Activated CD4-positive, alpha-beta T cell treated with anti-CD3 and anti-CD28 coated beads, Interleukin-2, amount 10 ng/mL, durations not matched to agents 7 days and 5 days (primary cell): ENCODE measurements around the gene RNFT2. TPM values are rescaled to one million over a fixed set of nuclear protein-coding genes. Genes with fewer than 3 reads are reported as not detected.

Source experiments
- CTCF ChIA-PET: fragments of 350-600 bp; sonication (Branson Sonifier 250); formaldehyde crosslinking; loops from one replicate; lab custom pipeline; 2021; ENCODE audit warnings: antibody characterized with exemption; lab: Charles Lee
- POLR2A ChIA-PET: fragments of 350-600 bp; sonication (Branson Sonifier 250); formaldehyde crosslinking; loops from one replicate; lab custom pipeline; 2021; ENCODE audit warnings: antibody characterized with exemption; lab: Charles Lee
- DNase-seq: peaks from one replicate; pipeline ENCODE4 v3.0.0-alpha.2; 2020
- H3K27ac Mint-ChIP-seq: one replicate; pipeline ENCODE4 v1.8.0; 2021; ENCODE audit warnings: mild to moderate bottlenecking, moderate library complexity, mixed read lengths
- H3K27me3 Mint-ChIP-seq: one replicate; pipeline ENCODE4 v1.8.0; 2021; ENCODE audit warnings: mixed read lengths
- H3K36me3 Mint-ChIP-seq: one replicate; pipeline ENCODE4 v1.8.0; 2021; ENCODE audit warnings: low read depth, mixed read lengths
- H3K4me1 Mint-ChIP-seq: one replicate; pipeline ENCODE4 v1.8.0; 2021; ENCODE audit warnings: mixed read lengths
- H3K4me3 Mint-ChIP-seq: one replicate; pipeline ENCODE4 v1.8.0; 2021; ENCODE audit warnings: mild to moderate bottlenecking, moderate library complexity, mixed read lengths
- H3K9me3 Mint-ChIP-seq: one replicate; pipeline ENCODE4 v1.8.0; 2021; ENCODE audit warnings: mixed read lengths
- total RNA-seq, 2 experiments: library from RNA; stranded (reverse); gene quantifications; one replicate each; pipeline ENCODE4 v1.2.3, GENCODE V29; 2021

Gene RNFT2
- total RNA-seq, 2 experiments from 2014 or later: 11.7 to 15.1 TPM

DNA sequence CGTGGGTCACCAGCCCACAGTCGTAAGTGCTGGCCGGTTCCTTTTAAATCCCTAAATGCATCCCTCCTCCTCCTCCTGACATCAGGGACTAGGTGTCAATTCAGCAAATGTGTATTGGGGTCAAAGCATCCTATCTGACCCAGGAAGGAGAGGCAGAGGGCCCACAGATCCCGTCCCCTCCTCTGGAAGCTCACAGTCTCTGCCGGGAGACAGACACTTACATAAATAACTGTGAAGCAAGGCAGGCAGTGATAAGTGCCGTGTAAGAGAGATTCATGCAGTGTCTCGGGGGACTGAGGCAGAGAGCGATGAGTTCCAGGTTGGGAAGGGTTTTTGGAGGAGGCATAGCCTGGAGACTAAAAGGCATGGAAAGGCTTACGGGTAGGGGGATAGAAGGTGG lies 99.0 kb downstream of the RNFT2 start:
- DNase-seq: no peak
- Mint-ChIP-seq H3K4me3 (no peak overlapping the region), H3K4me1 (no peaks in the 10 kb centered on the region), H3K9me3 (no peaks in the 10 kb centered on the region), H3K36me3 (no peaks in the 10 kb centered on the region), H3K27ac (no peak overlapping the region), H3K27me3 (no peaks in the 10 kb centered on the region)
- POLR2A ChIA-PET: no interaction called here
- CTCF ChIA-PET: interaction anchor here (1.1 kb wide), 1 partner anchor 58 kb away, joined by 3 read pairs; no protein-coding TSS in a partner anchor

DNA sequence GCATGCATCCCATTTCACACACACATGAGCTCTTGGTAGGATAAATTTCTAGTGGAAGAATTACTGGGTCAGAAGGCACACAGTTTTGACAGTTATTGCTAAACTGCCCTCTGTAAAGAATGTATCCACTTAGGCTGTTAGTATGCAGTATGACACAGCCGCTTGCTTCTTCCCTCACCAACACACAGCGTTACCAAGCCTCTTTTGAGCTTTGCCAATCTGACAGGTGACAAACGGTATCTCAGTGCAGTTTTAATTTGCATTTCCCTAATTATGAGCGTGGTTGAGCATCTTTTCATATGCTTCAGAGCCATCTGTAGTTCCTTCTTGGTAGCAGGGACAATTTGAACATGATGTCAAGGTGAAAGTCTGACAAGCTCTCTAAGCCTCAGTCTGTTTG lies 100.2 kb downstream of the RNFT2 start:
- ChIA-PET POLR2A (no interaction called here), CTCF (interaction anchor here (1.3 kb wide), 1 partner anchor 11 kb away, joined by 5 read pairs; no protein-coding TSS in a partner anchor)
- Mint-ChIP-seq H3K4me3 (no peak overlapping the region), H3K27me3 (no peaks in the 10 kb centered on the region), H3K27ac (no peak overlapping the region), H3K36me3 (no peaks in the 10 kb centered on the region), H3K4me1 (no peaks in the 10 kb centered on the region), H3K9me3 (no peaks in the 10 kb centered on the region)
- no peak for DNase-seq

- POLR2A ChIA-PET: no interaction called here
- Mint-ChIP-seq H3K27ac (no peak overlapping the region), H3K4me1 (no peaks in the 10 kb centered on the region), H3K36me3 (no peaks in the 10 kb centered on the region), H3K4me3 (no peak overlapping the region), H3K27me3 (no peaks in the 10 kb centered on the region), H3K9me3 (no peaks in the 10 kb centered on the region)
- DNase-seq: no peak
- CTCF ChIA-PET: no interaction called here
Observed at GRCh38 chr12:116839287-116839830, 101.2 kb downstream of the RNFT2 start.

GRCh38 chr12:116843085-116843484 lies 105.0 kb downstream of the RNFT2 start:
- H3K9me3 Mint-ChIP-seq: no peaks in the 10 kb centered on the region
- no peak overlapping the region for H3K27ac Mint-ChIP-seq
- no peaks in the 10 kb centered on the region for H3K4me1 Mint-ChIP-seq
- H3K36me3 Mint-ChIP-seq: no peaks in the 10 kb centered on the region
- POLR2A ChIA-PET: no interaction called here
- CTCF ChIA-PET: no interaction called here
- no peaks in the 10 kb centered on the region for H3K27me3 Mint-ChIP-seq
- no peak overlapping the region for H3K4me3 Mint-ChIP-seq
- DNase-seq: no peak

DNA sequence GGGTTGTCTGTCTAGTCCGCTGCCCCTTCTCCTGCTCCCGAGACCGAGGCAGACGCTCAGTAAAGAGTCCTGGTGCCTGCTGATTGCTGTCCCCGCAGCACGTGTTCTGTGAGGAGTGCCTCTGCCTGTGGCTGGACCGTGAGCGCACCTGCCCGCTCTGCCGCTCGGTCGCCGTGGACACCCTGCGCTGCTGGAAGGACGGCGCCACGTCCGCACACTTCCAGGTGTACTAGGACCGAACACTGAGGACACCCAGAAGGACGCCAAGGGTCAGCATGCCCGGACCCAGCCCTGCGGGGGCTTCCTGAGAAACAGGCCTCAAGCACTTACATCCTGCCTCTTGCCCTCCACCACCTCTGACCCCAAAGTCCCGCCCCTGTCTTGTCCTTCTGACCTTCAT lies 111.1 kb downstream of the RNFT2 start:
- Mint-ChIP-seq H3K36me3 (no peaks in the 10 kb centered on the region), H3K9me3 (no peaks in the 10 kb centered on the region), H3K4me3 (no peak overlapping the region), H3K4me1 (no peaks in the 10 kb centered on the region), H3K27ac (no peak overlapping the region), H3K27me3 (no peaks in the 10 kb centered on the region)
- POLR2A ChIA-PET: no interaction called here
- no peak for DNase-seq
- CTCF ChIA-PET: no interaction called here

DNA sequence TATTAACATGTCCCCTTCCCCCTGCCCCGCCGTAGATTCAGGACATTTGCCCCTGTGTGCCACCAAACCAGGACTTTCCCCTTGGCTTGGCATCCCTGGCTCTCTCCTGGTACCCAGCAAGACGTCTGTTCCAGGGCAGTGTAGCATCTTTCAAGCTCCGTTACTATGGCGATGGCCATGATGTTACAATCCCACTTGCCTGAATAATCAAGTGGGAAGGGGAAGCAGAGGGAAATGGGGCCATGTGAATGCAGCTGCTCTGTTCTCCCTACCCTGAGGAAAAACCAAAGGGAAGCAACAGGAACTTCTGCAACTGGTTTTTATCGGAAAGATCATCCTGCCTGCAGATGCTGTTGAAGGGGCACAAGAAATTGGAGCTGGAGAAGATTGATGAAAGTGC lies 114.2 kb downstream of the RNFT2 start:
- no peaks in the 10 kb centered on the region for H3K4me1 Mint-ChIP-seq
- DNase-seq: no peak
- POLR2A ChIA-PET: no interaction called here
- no peak overlapping the region for H3K27ac Mint-ChIP-seq
- CTCF ChIA-PET: no interaction called here
- no peaks in the 10 kb centered on the region for H3K9me3 Mint-ChIP-seq
- no peaks in the 10 kb centered on the region for H3K36me3 Mint-ChIP-seq
- H3K4me3 Mint-ChIP-seq: no peak overlapping the region
- H3K27me3 Mint-ChIP-seq: peaks cover under 1% of the 10 kb centered on the region

GRCh38 chr12:116853507-116853906 lies 115.4 kb downstream of the RNFT2 start:
- ChIA-PET CTCF (interaction anchor here (1.0 kb wide), 1 partner anchor 92 kb away, joined by 3 read pairs; no protein-coding TSS in a partner anchor), POLR2A (no interaction called here)
- H3K4me1 Mint-ChIP-seq: no peaks in the 10 kb centered on the region
- no peak overlapping the region for H3K4me3 Mint-ChIP-seq
- no peaks in the 10 kb centered on the region for H3K36me3 Mint-ChIP-seq
- peaks cover 9% of the 10 kb centered on the region for H3K27me3 Mint-ChIP-seq
- no peak for DNase-seq
- no peaks in the 10 kb centered on the region for H3K9me3 Mint-ChIP-seq
- no peak overlapping the region for H3K27ac Mint-ChIP-seq

DNA sequence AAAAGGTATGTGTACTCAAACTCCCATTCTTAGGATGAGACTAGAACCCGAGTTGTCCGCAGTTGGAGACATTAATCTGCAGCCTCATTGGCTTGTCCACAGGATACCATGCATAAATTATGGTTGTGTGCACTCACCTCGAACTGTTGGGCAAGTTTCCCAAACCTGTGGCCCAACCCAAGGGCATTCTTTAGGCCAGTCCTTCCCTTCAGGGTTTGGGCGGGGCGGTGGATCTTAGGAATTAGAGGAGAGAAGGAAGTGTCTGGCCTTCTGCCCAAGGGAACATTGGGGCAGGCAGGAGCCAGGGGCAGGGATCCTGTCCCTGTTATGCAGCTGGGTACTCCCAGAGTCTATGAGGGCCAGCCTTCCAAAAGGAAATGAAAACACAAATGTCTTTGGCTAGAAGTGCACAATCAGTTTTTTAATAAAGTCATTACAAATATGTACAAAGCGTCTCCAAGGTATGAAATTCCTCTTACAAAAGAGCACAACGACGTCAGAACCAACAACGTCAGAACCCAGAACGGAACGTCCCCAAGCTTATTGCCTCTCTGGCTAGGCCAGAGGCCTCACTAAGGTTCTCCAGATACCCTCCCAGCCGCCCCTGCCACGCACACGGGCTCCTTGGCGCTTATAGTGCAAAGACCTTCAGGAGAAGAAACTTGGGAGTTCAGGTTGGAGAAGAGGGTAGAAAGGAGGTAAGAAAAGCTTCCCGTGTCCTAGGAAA lies 117.8 kb downstream of the RNFT2 start:
- no peaks in the 10 kb centered on the region for H3K9me3 Mint-ChIP-seq
- ChIA-PET POLR2A (no interaction called here), CTCF (no interaction called here)
- H3K4me1 Mint-ChIP-seq: peaks cover under 1% of the 10 kb centered on the region
- no peak overlapping the region for H3K4me3 Mint-ChIP-seq
- no peak overlapping the region for H3K27ac Mint-ChIP-seq
- H3K36me3 Mint-ChIP-seq: no peaks in the 10 kb centered on the region
- DNase-seq: no peak
- peaks cover 24% of the 10 kb centered on the region for H3K27me3 Mint-ChIP-seq

- Mint-ChIP-seq H3K27ac (no peak overlapping the region), H3K27me3 (peaks cover 25% of the 10 kb centered on the region), H3K36me3 (no peaks in the 10 kb centered on the region), H3K9me3 (no peaks in the 10 kb centered on the region), H3K4me3 (no peak overlapping the region), H3K4me1 (peaks cover 8% of the 10 kb centered on the region)
- DNase-seq: no peak
- ChIA-PET CTCF (interaction anchor here (0.6 kb wide), 1 partner anchor 832 kb away, joined by 3 read pairs; no protein-coding TSS in a partner anchor), POLR2A (no interaction called here)
Observed at GRCh38 chr12:116856729-116857128, 118.6 kb downstream of the RNFT2 start.

GRCh38 chr12:116859079-116859478 lies 121.0 kb downstream of the RNFT2 start:
- peaks cover 9% of the 10 kb centered on the region for H3K4me1 Mint-ChIP-seq
- no peaks in the 10 kb centered on the region for H3K36me3 Mint-ChIP-seq
- no peak for DNase-seq
- H3K4me3 Mint-ChIP-seq: no peak overlapping the region
- H3K27me3 Mint-ChIP-seq: peaks cover 27% of the 10 kb centered on the region
- no peaks in the 10 kb centered on the region for H3K9me3 Mint-ChIP-seq
- ChIA-PET POLR2A (no interaction called here), CTCF (interaction anchor here (0.9 kb wide), 1 partner anchor 23 kb away, joined by 3 read pairs; no protein-coding TSS in a partner anchor)
- no peak overlapping the region for H3K27ac Mint-ChIP-seq

DNA sequence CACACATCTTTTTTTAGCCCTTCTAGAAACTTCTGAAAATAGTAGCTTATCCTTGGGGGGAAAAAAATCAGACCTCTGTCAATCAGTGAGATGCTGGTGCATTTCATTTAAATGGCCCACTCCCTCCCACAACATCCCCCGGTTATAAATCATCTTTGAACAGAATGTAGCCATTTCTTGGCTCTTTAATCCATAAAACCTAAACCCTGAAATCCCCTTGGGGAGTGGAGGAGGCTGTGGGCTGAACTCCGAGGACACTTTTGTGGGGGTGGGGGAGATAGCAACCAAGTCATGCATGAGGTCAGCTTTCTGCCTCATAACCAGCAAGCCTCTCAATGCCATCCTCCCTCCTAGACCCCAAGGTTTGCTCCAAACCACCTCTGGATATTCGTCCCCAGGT lies 122.1 kb downstream of the RNFT2 start:
- ChIA-PET CTCF (no interaction called here), POLR2A (no interaction called here)
- Mint-ChIP-seq H3K4me1 (peaks cover 9% of the 10 kb centered on the region), H3K36me3 (no peaks in the 10 kb centered on the region), H3K27me3 (peaks cover 29% of the 10 kb centered on the region), H3K4me3 (no peak overlapping the region), H3K27ac (no peak overlapping the region), H3K9me3 (no peaks in the 10 kb centered on the region)
- no peak for DNase-seq

DNA sequence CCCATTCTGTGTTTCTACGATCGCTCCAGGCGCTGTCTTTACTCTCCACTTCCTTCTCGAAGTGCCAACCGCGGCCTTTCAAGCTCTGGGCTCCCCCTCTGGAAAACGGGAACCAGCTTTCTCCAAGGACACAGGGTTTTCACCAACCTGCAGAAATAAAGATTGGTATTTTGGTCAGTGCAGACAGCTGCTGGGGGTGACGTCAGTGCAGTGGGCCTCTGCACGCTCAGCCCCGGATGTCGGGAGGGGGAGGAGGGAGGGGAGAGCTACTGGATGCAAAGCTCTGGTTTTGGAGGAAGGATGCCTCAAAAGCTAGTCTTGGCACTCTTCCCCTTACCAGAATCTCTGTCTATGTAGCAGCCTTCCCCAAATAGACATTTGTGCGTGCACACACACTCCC lies 123.2 kb downstream of the RNFT2 start:
- H3K27ac Mint-ChIP-seq: no peak overlapping the region
- ChIA-PET POLR2A (no interaction called here), CTCF (no interaction called here)
- H3K4me3 Mint-ChIP-seq: no peak overlapping the region
- H3K27me3 Mint-ChIP-seq: peaks cover 29% of the 10 kb centered on the region
- H3K4me1 Mint-ChIP-seq: peaks cover 9% of the 10 kb centered on the region
- peak; percentile 44 for DNase-seq
- no peaks in the 10 kb centered on the region for H3K9me3 Mint-ChIP-seq
- no peaks in the 10 kb centered on the region for H3K36me3 Mint-ChIP-seq

GRCh38 chr12:116862167-116862566 lies 124.1 kb downstream of the RNFT2 start:
- peaks cover 29% of the 10 kb centered on the region for H3K27me3 Mint-ChIP-seq
- DNase-seq: no peak
- ChIA-PET POLR2A (no interaction called here), CTCF (no interaction called here)
- H3K36me3 Mint-ChIP-seq: no peaks in the 10 kb centered on the region
- H3K9me3 Mint-ChIP-seq: no peaks in the 10 kb centered on the region
- no peak overlapping the region for H3K27ac Mint-ChIP-seq
- H3K4me1 Mint-ChIP-seq: peaks cover 9% of the 10 kb centered on the region
- H3K4me3 Mint-ChIP-seq: no peak overlapping the region
